GM13977 (cell line): ENCODE results near the gene IYD.

ENCODE experiments used
- DNase-seq: peaks from one replicate; pipeline ENCODE4 v3.0.0; 2012; ENCODE audit warnings: low spot score
- CTCF ChIP-seq: IDR thresholded peaks from 2 replicates; pipeline ENCODE4 v1.5.1; 2012; ENCODE audit warnings: mild to moderate bottlenecking, control low read depth; ENCODE audit not compliant: insufficient read depth; ENCODE audit errors: extremely low read depth, missing control alignments
- in situ Hi-C: fragments of 300-500 bp; cut with MboI; formaldehyde crosslinking; loops from one replicate; pipeline ENCODE4 v1.12.0; 2022; ENCODE audit warnings: low sequenced_read_pairs, low pct_unique_long_range_greater_than_20kb, mixed read lengths, inconsistent platforms; ENCODE audit not compliant: unreplicated experiment

IYD gene

GRCh38 chr6:150427843-150428242 is 59.0 kb downstream of the IYD start:
- in situ Hi-C loops = no loop called here
- no peak for TF ChIP-seq CTCF
- DNase-seq = no peak

GRCh38 chr6:150430815-150431214 is 62.0 kb downstream of the IYD start:
- DNase-seq = no peak
- no peak for TF ChIP-seq CTCF
- in situ Hi-C loops = no loop called here

DNA sequence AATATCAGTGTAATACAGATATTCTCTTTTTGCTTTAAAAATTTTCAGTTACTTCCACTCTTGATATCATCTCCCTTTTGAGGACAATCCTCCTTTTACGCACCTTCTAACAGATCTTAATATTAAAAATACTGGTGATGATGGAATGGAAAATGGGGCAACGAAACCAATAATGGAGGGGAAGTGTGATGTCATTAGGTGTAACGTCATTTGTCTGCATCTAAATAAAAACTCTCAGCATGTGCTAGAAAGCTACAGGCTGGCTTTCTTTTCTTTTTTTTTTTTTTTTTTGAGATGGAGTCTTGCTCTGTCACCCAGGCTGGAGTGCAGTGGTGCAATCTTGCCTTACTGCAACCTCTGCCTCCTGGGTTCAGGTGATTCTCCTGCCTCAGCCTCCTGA is 66.5 kb downstream of the IYD start:
- TF ChIP-seq CTCF = no peak
- no peak for DNase-seq
- in situ Hi-C loops = no loop called here

- DNase-seq = no peak
- no peak for TF ChIP-seq CTCF
- in situ Hi-C loops = no loop called here
Measured at GRCh38 chr6:150435832-150436231, 67.0 kb downstream of the IYD start.

GRCh38 chr6:150439373-150439772 is 70.6 kb downstream of the IYD start:
- no peak for TF ChIP-seq CTCF

DNA sequence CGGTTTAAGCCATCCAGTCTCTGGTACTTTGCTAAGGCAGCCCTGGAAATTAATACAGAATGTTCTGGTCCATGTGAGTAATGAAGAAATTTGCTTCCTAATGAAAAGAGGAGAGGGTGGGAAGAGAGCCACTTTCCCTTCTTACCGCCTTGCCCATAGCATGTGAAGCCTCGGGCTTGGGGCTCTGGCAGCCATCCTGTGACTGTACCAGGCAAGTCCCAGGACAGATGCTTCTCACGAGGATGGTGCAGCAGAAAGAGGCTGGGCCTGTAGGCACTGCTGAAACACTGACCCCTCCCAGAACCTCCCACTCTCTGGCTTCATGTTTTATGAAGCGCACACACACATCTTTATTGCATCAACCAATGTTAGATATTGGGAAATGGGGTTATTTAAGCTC is 74.8 kb downstream of the IYD start:
- in situ Hi-C loops = no loop called here
- TF ChIP-seq CTCF = no peak
- DNase-seq = no peak

More at GRCh38 chr6:150439373-150439772, 70.6 kb downstream of the IYD start:
- no peak for DNase-seq
- in situ Hi-C loops = no loop called here

DNA sequence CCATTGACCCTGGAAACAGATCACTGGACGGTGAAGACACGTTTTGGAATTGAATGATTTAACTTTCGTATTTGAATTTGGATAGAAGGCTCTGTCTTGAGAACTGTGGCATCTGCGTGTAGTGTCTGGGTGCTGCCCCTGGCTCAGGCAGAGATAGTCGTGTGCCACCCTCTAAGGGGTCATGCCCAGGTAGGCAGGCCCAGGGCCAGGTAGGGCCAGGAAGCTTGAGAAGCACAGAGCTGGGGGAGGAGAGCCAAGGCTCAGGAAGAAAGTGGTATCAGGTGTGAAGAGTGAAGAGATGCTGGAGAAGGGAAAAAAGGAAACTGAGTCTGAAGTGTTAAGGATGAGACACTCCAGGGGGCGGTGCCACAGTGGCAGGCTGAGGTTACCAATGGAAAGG is 75.5 kb downstream of the IYD start:
- no peak for TF ChIP-seq CTCF
- in situ Hi-C loops = no loop called here
- DNase-seq = no peak
